DOHH2 (cell line): ENCODE results near the gene HOXC5.
"Not testable (repeated sequence)": the region's sequence is repeated elsewhere in the genome, so short reads cannot be mapped to it uniquely, and the experiment has no call there.

ENCODE experiments used
- CTCF ChIP-seq: fragments of 200-600 bp; sonication (generic); IDR thresholded peaks from one replicate; pipeline ENCODE4 v1.5.1; 2014; ENCODE audit warnings: antibody characterized with exemption, mild to moderate bottlenecking, low read depth, low read length; ENCODE audit not compliant: poor library complexity, severe bottlenecking
- EZH2phosphoT487 ChIP-seq: fragments of 200-600 bp; sonication (generic); IDR thresholded peaks from 2 replicates; pipeline ENCODE4 v1.6.1; 2017; ENCODE audit warnings: borderline replicate concordance, mild to moderate bottlenecking, antibody characterized with exemption, low read length, moderate library complexity, mixed read lengths

GRCh38 chr12:54077843-54078242, 45.0 kb downstream of the HOXC5 start:
- not testable (repeated sequence) for TF ChIP-seq CTCF, EZH2phosphoT487
